Osteocyte (in vitro differentiated cells): ENCODE data around the gene PSORS1C2. TPM values are rescaled to one million over a fixed set of nuclear protein-coding genes. Genes with fewer than 3 reads are reported as not detected.

ENCODE experiments used
- DNase-seq: peaks from one replicate; pipeline ENCODE4 v3.0.0; 2021; ENCODE audit warnings: mixed read lengths; ENCODE audit not compliant: unreplicated experiment; ENCODE audit errors: extremely low spot score
- H3K27ac Mint-ChIP-seq: one replicate; pipeline ENCODE4 v1.8.0; 2021; ENCODE audit warnings: mild to moderate bottlenecking, mixed read lengths; ENCODE audit not compliant: unreplicated experiment
- H3K27me3 Mint-ChIP-seq: one replicate; pipeline ENCODE4 v1.8.0; 2021; ENCODE audit warnings: mixed read lengths; ENCODE audit not compliant: unreplicated experiment
- H3K36me3 Mint-ChIP-seq: one replicate; pipeline ENCODE4 v1.8.0; 2021; ENCODE audit warnings: mixed read lengths; ENCODE audit not compliant: unreplicated experiment
- H3K4me1 Mint-ChIP-seq: one replicate; pipeline ENCODE4 v1.8.0; 2021; ENCODE audit warnings: mixed read lengths; ENCODE audit not compliant: unreplicated experiment
- H3K4me3 Mint-ChIP-seq: one replicate; pipeline ENCODE4 v1.8.0; 2021; ENCODE audit warnings: mild to moderate bottlenecking, moderate library complexity, mixed read lengths; ENCODE audit not compliant: unreplicated experiment
- H3K9me3 Mint-ChIP-seq: one replicate; pipeline ENCODE4 v1.8.0; 2021; ENCODE audit warnings: mixed read lengths; ENCODE audit not compliant: unreplicated experiment
- CTCF ChIP-seq: fragments of 200-600 bp; sonication (generic); IDR thresholded peaks from 2 replicates; pipeline ENCODE4 v1.5.0; 2021; ENCODE audit warnings: antibody characterized with exemption, mild to moderate bottlenecking, moderate library complexity
- total RNA-seq: library from RNA; stranded (reverse); gene quantifications from 2 replicates; pipeline ENCODE4 v1.2.1, GENCODE V29; 2021

PSORS1C2 gene
- total RNA-seq, 1 donor from 2014 or later = not detected

- DNase-seq = no peak
- no peaks in the 10 kb centered on the region for H3K27me3 Mint-ChIP-seq
Measured at GRCh38 chr6:31121131-31121790, 17.6 kb downstream of the PSORS1C2 start.

GRCh38 chr6:31120151-31120915 is 18.5 kb downstream of the PSORS1C2 start, which contains the start of gene CDSN:
TSS of gene CDSN (minus strand) at chr6:31120446. CDS start at chr6:31120419, 27 bp downstream.
- H3K9me3 Mint-ChIP-seq = no peaks in the 10 kb centered on the region
- peaks cover 27% of the 10 kb centered on the region for H3K4me1 Mint-ChIP-seq
- no peak within 1 kb of the TSS for H3K27ac Mint-ChIP-seq
- no peaks in the 10 kb centered on the region for H3K36me3 Mint-ChIP-seq
- H3K27me3 Mint-ChIP-seq = no peaks in the 10 kb centered on the region
- no peak within 1 kb of the TSS for H3K4me3 Mint-ChIP-seq
- TF ChIP-seq CTCF = no peak
- no peak for DNase-seq

More at GRCh38 chr6:31121131-31121790, 17.6 kb downstream of the PSORS1C2 start:
- H3K9me3 Mint-ChIP-seq = no peaks in the 10 kb centered on the region
- TF ChIP-seq CTCF = no peak
- no peaks in the 10 kb centered on the region for H3K36me3 Mint-ChIP-seq
- peaks cover 24% of the 10 kb centered on the region for H3K4me1 Mint-ChIP-seq
- H3K4me3 Mint-ChIP-seq = no peak overlapping the region
- no peak overlapping the region for H3K27ac Mint-ChIP-seq

DNA sequence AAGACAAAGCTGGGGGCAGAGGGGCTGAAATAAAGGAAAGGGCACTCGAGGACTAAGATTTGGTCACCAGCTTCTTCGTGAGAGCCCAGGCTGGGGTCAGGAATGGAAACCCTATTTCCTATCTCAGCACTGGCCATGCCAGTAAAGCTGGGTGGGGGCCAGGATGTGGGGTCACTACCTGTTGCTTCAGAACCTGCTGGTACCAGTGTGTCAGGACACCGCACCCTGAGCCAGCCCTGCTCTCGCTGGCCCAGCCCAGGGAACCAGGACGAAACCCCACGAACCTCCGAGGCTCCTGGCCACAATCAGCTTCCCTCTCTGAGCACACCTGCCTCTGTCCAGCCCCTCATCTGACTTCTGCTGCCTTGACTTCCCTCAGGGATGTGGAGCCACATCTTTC is 20.7 kb downstream of the PSORS1C2 start:
- H3K27ac Mint-ChIP-seq = no peak overlapping the region
- DNase-seq = no peak
- no peaks in the 10 kb centered on the region for H3K9me3 Mint-ChIP-seq
- H3K4me3 Mint-ChIP-seq = no peak overlapping the region
- H3K36me3 Mint-ChIP-seq = no peaks in the 10 kb centered on the region
- peaks cover 39% of the 10 kb centered on the region for H3K4me1 Mint-ChIP-seq
- no peak for TF ChIP-seq CTCF
- H3K27me3 Mint-ChIP-seq = no peaks in the 10 kb centered on the region

GRCh38 chr6:31116661-31117385 is 22.0 kb downstream of the PSORS1C2 start:
- Mint-ChIP-seq H3K27me3 (no peaks in the 10 kb centered on the region), H3K4me1 (peaks cover 34% of the 10 kb centered on the region), H3K36me3 (no peaks in the 10 kb centered on the region), H3K4me3 (no peak overlapping the region), H3K9me3 (no peaks in the 10 kb centered on the region), H3K27ac (no peak overlapping the region)
- no peak for TF ChIP-seq CTCF
- no peak for DNase-seq
